ENCODE data around the gene MISP.

DNA sequence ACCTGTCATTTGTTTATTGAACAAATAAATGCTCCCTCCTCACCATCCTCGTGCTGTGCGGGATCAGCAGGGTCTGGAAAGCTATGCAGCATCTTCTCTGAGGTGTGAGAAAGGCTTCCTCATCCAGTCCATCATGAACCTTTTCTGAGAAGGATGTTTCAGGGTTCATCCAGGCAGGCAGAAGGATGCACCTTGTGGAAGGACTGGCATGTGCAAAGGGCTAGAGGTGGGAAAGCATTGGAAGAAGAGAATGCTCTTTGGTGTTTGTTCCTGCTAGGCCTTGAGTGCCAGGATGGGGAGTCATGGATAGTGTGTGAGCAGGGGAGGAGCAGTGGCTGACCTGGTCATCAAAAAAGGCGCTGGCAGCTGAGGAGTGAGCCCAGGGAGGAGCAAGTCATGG lies 35.6 kb upstream of the MISP start:
- TF ChIP-seq, protein P1, sequence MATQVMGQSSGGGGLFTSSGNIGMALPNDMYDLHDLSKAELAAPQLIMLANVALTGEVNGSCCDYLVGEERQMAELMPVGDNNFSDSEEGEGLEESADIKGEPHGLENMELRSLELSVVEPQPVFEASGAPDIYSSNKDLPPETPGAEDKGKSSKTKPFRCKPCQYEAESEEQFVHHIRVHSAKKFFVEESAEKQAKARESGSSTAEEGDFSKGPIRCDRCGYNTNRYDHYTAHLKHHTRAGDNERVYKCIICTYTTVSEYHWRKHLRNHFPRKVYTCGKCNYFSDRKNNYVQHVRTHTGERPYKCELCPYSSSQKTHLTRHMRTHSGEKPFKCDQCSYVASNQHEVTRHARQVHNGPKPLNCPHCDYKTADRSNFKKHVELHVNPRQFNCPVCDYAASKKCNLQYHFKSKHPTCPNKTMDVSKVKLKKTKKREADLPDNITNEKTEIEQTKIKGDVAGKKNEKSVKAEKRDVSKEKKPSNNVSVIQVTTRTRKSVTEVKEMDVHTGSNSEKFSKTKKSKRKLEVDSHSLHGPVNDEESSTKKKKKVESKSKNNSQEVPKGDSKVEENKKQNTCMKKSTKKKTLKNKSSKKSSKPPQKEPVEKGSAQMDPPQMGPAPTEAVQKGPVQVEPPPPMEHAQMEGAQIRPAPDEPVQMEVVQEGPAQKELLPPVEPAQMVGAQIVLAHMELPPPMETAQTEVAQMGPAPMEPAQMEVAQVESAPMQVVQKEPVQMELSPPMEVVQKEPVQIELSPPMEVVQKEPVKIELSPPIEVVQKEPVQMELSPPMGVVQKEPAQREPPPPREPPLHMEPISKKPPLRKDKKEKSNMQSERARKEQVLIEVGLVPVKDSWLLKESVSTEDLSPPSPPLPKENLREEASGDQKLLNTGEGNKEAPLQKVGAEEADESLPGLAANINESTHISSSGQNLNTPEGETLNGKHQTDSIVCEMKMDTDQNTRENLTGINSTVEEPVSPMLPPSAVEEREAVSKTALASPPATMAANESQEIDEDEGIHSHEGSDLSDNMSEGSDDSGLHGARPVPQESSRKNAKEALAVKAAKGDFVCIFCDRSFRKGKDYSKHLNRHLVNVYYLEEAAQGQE (IDR thresholded peaks at IDR 0.05; ENCODE audit: unreplicated experiment), result no peak
- TF ChIP-seq, protein P2, sequence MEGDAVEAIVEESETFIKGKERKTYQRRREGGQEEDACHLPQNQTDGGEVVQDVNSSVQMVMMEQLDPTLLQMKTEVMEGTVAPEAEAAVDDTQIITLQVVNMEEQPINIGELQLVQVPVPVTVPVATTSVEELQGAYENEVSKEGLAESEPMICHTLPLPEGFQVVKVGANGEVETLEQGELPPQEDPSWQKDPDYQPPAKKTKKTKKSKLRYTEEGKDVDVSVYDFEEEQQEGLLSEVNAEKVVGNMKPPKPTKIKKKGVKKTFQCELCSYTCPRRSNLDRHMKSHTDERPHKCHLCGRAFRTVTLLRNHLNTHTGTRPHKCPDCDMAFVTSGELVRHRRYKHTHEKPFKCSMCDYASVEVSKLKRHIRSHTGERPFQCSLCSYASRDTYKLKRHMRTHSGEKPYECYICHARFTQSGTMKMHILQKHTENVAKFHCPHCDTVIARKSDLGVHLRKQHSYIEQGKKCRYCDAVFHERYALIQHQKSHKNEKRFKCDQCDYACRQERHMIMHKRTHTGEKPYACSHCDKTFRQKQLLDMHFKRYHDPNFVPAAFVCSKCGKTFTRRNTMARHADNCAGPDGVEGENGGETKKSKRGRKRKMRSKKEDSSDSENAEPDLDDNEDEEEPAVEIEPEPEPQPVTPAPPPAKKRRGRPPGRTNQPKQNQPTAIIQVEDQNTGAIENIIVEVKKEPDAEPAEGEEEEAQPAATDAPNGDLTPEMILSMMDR (conservative IDR thresholded peaks at IDR 0.05; ENCODE audit: low read depth in 2 of 2), result no peak
- TF ChIP-seq CREB1 (CRISPR knock-in tag; IDR thresholded peaks at IDR 0.05; ENCODE audit: low read depth), result no peak
- no peak for TF ChIP-seq EZH2phosphoT487 (IDR thresholded peaks at IDR 0.05; ENCODE audit: unreplicated experiment)
- TF ChIP-seq EZH2 (IDR thresholded peaks at IDR 0.05; ENCODE audit: low read depth, unreplicated experiment), result no peak
- no peak for TF ChIP-seq JUNB (IDR thresholded peaks at IDR 0.05; ENCODE audit: unreplicated experiment)
- TF ChIP-seq, protein P3, sequence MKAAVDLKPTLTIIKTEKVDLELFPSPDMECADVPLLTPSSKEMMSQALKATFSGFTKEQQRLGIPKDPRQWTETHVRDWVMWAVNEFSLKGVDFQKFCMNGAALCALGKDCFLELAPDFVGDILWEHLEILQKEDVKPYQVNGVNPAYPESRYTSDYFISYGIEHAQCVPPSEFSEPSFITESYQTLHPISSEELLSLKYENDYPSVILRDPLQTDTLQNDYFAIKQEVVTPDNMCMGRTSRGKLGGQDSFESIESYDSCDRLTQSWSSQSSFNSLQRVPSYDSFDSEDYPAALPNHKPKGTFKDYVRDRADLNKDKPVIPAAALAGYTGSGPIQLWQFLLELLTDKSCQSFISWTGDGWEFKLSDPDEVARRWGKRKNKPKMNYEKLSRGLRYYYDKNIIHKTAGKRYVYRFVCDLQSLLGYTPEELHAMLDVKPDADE (IDR thresholded peaks at IDR 0.05), result no peak
- no peak for TF ChIP-seq POLR2AphosphoS5 (IDR thresholded peaks at IDR 0.05; ENCODE audit: low read depth)
- TF ChIP-seq NANOG (IDR thresholded peaks at IDR 0.05; ENCODE audit: borderline replicate concordance), result no peak
- no peak for TF ChIP-seq ZNF331 (CRISPR knock-in tag; IDR thresholded peaks at IDR 0.05; ENCODE audit: low read depth)
